ENCODE data around the gene HAGH.

The HAGH gene

DNA sequence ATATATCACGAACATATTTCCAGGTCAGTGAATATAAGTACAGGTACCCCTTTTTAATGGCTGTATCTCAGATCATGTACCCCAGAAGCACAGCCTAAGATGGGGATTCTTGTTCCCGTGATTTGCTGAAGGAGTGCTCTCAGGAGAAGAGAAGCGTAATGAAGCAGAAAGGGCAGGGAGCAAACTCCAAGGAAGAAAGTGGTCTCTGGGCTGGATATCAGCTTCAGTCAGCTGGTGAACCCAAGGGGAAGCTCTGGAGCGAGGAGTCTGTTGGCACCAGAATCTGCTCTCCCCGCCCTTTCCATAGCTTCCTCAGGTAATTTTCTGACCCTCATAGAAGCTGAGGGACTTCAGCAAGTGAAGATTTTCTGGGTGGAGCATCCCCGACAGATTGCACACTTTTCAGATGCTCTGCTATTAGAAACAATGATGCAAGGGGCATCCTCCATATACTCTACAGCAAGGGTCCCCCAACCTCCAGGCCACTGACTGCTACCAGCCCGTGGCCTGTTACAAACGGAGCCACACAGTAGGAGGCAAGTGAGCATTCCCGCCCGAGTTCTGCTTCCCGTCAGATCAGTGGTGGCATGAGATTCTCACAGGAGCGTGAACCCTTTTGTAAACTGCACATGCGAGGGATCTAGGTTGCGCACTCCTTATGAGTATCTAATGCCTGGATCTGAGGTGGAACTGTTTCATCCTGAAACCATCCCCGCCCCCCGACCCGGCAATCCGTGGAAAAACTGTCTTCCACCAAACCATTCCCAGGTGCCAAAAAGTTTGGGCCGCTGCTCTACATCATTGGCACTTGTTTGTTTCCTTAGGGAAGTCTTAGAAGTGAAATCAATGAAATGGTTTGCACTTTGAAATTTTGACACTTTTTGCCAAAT lies 4.8 kb upstream of the HAGH start:
- no peak for DNase-seq

DNA sequence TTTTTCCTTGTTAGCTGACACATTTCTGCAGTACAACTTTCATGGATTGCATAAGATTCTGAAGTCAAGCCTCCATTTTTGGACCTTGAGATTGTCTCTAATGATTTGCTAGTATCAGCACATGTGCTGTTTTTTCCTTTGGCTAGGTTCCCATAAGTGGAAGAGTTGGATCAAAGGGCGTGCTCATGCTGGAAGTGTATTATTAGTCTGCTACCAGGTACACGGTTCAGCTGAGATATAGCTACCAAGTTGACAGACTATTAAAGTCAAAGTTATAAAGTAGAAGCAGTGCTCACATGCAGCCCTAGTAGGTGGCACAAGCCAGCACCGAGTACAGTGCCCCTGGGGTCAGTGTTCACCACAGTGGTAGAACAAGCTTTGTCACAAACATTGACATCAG lies 3.6 kb upstream of the HAGH start:
- no peak for DNase-seq

DNA sequence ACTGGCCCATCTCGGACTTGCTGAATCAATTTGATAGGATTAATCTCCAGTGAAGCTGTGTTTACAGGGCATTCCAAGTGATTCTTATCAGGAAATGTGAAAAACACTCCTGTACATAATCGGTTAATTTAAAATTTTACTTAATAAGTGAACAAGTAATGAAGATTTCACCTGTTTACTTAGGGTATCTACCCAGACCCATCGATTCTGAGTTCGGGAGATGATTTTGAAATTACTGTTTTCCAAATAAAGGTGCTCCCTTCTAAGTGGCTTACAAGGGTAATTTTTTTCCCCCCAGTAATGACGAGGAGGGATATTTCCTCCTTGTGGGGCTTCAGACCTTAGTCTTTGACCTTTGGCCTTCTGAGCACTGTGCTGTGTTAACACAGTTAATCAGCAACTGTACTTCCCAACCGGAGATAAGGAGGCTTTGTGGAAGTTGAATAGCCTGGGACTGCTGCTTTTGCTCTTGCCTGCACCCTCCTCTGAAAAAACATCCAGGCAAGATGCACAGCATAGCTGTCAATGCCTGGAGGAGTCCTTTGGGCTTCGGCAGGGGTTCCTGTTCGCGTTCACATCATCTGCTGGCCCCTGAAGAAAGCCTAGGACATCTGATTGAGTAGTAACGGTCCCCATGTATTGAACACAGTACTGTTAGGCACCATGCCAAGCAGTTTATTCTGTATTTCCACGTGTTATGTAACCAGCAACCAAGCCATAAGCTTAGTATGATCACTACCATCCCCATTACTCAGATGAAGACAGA lies 2.2 kb upstream of the HAGH start:
- no peak for DNase-seq

DNA sequence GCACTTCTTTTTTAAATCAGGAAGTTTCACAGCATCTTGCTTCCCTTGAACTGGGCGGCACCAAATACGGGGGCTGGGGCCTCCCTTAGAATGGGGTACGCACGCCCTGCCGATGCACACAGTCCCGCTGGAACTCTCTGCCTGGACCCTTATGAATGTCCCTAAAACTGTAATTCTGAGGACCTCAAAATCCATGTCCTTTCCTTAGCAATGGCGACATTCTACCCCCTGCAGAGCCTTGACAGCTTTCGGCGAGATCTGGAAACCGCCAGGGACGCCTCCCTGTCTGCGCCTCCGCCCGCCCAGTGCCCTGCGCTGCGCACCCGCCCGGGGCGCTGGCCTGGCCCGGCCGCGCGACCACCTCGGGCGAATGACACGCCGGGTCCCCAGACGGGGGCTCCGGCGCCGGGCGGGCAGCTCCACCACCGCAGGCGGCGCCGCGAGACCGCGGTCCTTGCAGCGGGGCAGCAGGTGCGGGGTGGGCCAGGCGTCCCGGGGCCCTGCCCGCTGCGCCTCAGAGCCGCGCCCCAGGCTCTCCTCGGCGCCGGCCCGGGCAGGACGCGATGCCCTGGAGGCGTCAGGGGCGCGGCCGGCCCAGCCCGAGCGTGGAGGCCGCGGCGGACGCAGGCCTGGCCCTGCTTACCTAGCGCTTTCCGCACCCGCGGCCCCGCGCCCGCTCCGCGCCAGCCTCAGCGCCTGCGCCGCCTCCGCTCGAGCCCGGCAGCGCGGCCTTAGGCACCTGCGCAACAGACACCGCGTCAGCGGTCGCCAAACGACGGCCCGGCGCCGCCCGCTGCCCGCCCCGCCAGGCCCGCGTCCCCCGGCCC lies 548 bp downstream of the HAGH start:
- peak; percentile 43 for DNase-seq

- DNase-seq, result no peak
Observed at GRCh38 chr16:1825381-1825863, 1.2 kb downstream of the HAGH start.

DNA sequence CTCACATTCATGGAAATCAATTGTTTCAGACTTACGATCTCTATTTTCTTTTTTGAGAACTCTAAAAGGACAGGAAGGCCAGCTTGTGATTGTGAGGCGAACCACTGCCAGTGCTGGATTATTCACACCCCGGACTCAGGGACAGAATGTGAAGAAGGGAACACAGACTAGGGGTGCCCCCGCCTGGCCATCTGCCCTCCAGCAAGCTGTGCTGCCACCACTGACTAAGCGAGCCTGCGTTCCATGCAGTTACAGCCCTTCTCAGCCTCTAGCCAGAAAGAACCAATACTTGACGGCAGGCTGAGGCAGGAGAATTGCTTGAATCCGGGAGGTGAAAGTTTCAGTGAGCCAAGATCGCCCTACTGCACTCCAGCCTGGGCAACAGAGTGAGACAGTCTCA lies 2.8 kb downstream of the HAGH start:
- DNase-seq, result no peak

DNA sequence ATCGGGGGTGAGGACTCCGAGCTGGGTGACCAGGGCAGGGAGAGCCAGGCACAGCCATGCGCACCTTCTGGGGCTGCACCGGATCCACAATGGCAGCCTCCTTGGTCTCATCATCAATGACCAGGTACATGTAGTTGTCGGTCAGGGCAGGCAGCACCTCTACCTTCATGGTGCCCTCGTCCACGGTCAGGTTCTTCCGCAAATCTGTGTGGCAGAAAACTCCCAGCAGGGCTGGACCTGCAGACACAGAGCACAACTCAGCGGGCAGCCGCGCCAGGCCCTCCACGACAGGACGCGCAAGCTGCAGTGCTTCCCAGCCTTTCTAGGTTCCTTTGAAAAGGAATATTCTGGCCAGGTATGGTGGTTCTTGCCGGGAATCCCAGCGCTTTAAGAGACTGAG lies 3.8 kb downstream of the HAGH start:
- DNase-seq, result no peak

DNA sequence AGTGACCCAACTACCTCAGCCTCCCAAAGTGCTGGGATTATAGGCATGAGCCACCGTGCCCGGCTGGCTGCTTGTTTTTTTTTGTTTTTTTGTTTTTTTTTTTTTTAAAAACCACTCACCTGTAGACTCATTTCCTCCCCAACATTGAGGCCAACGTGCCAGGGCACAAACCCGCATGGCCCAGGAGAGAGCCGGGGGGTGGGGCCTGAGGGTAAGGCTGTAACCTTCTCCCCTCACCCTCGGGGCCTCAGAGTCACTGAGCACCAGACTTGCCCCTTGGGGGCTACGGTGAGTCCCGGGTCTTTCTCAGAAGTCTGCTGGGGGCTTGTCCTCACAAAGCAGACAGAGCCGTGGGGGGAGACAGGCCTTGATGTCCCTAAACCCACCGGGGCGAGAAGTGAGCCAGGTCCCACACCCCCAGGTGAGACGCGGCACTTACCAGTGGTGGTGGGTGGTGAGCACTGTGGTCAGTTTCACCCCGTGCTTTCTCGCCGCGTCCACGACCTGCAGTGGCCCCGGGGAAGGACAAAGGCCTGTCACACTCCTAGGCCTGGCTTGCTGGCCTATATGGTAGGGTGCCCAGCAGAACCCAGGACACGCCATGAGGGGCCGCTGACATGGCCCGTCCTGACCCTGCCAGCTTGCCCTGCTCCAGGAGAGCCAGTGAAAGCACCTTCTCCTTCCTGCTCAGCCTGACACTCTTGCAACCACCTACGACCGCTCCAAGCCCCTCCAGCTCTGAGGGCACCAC lies 4.6 kb downstream of the HAGH start:
- DNase-seq, result no peak

DNA sequence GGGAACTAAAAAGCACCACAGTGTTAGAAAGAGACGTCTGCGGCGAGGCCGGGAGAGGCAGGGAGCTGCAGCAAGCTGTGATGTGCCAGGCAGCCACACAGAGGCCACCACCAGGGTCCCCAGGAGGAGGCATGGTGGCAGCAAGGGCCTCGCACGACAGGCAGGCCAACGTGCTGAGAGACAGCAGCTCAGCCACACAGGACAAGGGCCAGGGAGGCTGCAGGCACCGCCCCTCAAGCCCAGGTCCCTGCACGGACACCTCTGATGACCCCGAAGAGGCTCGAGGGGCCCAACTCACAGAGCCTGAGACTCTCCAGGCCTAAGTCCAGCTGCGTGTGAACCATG lies 5.7 kb downstream of the HAGH start:
- DNase-seq, result no peak

- no peak for DNase-seq
Observed at GRCh38 chr16:1820096-1820945, 6.3 kb downstream of the HAGH start.

DNA sequence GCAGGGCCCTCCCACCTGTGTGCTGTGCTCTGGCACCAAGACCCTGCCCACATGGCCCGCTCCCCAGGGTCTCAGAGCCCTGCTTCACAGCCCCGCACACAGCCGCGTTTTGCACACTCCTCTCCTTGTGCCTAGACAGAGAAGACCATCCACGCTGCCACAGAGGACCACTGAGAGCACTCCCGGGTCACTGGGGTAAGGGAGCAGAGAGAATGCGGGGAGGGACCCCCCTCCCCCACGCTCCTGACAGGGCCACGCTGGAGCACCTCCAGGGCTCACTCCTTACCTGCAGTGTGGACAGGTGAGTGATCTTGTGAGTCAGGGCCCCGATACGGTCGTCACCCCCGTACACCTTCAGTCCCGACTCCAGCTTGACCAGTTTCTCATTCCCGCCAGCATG lies 7.0 kb downstream of the HAGH start:
- no peak for DNase-seq

DNA sequence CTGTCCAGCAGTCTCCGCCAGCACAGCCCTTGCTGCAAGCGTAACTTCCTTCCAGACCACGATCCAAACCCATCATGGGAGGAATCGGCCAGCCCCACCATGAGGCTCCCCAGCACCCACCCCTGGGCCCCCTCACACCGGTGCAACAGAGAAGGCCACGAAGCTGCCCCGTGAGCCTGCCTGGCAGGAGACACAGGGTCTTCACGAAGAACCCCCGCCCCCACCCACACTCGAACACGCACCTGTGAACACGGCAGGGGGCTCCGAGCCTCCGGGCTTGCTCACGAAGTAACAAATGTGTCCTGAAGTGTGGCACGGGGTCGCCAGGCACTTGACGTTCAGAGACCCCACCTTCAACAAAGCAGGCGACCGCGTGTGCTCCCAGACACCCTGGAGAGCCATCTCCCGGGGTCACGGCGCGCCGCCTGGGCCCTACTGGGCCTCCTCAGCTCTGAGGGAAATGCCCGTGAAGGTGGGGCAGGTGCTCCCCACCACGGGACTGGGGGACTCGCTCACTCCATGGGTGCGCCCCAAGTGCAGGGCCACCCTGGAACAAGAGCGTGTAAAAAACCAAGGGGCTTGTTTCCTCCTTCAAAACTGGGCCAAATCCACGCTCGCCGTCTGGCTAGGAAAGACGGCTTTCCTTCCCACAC lies 7.6 kb downstream of the HAGH start:
- no peak for DNase-seq

- no peak for DNase-seq
Observed at GRCh38 chr16:1818204-1818872, 8.3 kb downstream of the HAGH start.

GRCh38 chr16:1817716-1818115 lies 8.9 kb downstream of the HAGH start:
- no peak for DNase-seq

- DNase-seq, result no peak
Observed at GRCh38 chr16:1817276-1817589, 9.4 kb downstream of the HAGH start.

GRCh38 chr16:1816396-1817275 lies 10.0 kb downstream of the HAGH start:
- DNase-seq, result no peak

DNA sequence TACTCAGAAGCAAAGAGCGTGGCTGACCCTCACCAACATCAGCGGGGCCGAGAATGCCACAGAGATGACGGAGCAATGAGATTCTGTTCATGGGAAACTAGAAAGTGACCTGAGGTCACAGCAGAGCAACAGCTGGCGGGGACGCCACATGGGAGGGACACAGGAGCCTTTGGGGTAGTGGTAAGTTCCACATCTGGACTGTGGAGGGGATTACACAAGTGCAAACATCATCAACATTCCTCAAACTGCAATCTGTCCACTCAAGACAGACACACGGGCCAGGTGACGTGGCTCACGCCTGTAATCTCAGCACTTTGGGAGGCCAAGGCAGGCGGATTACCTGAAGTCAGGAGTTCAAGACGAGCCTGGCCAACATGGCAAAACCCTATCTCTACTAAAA lies 11.2 kb downstream of the HAGH start:
- DNase-seq, result no peak

DNA sequence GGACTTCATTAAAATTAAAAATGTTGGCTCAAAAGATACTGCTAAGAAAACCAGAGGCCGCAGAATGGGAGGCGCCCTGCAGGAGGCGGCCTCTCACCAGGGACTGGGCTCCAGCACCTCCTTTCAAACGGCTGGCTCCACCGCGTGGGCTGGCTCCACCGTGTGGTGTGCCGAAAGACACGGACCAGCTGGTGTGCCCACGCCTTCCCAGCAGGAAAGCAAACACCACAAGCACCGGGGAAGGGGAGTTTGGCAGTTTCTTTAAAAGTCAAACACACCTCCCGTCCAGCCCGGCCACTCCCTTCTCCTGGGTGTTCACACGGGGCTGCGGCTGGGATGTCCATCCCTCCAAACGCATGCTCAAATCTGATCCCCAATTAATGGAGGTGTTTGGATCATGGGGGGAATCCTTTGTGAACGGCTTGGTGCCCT lies 13.9 kb downstream of the HAGH start:
- DNase-seq, result peak; percentile 35

DNA sequence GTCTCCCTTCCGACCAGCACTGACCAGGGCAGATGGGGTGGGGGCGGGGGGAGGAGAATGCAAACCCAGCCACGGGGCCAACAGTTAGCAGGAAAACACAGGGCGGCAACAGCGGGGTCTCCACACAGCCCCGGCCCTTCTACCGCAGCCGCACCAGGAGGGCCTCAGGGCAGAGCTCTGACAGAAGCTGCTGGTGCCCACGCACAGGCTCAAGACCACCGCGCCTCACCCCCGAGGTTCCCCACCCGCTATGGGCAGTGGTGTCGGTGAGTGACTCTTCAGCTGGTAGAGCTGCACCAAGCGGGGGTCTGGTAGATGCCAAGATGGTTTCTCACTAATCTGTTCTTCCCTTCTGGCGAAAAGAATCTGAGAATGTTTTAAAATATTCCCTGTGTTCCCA lies 16.1 kb downstream of the HAGH start:
- no peak for DNase-seq

DNA sequence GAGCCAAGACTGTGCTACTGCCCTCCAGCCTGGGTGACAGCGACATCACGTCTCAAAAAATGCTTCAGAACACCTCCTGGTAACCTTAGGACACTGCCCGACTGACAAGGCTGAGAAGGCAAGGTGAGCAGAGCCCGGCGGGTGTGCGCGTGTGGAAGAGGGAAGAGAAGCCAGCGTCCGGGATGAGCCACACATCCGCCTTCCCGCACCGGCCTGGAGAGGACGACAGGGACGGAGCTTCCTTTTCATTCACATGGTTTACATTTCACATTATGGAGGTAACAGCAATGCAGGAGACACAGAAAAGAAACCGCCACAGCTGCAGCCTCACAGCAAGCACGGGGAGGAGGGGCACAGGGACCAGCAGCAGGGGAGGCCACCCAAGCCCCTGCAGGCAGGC lies 16.5 kb downstream of the HAGH start:
- DNase-seq, result no peak
